Inflammatory macrophage treated with lipopolysaccharide for 4 hours (primary cell): ENCODE measurements around the gene ROR1.
"Not testable (repeated sequence)": the region's sequence is repeated elsewhere in the genome, so short reads cannot be mapped to it uniquely, and the experiment has no call there.

Source experiments
- DNase-seq: peaks from one replicate; pipeline ENCODE4 v3.0.0-alpha.2; 2020

ROR1 gene

GRCh38 chr1:64197076-64197475 lies 423.3 kb downstream of the ROR1 start:
- no peak for DNase-seq

DNA sequence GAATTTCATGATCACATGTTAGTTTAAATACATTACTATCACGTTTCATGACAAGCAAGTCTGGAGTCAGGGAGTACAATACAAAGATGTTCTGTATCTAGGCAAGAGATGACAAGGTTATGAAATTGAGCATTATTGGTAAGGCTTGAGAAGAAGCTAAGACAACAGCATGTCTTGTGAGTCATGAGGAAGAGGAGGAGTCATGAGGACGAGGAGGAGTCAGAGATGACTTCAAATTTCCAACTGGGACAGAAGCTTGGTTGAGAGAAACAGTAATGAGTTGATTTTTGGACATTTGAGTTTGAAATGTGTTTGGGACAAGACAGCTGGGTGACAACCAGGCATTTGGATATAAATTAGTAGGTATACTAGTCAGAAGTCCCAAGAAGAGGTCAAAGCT lies 425.3 kb downstream of the ROR1 start:
- peak; percentile 24 for DNase-seq

GRCh38 chr1:64200064-64200463 lies 426.2 kb downstream of the ROR1 start:
- DNase-seq, result no peak

- no peak for DNase-seq
Measured at GRCh38 chr1:64203420-64203819, 429.6 kb downstream of the ROR1 start, which contains the start of gene UBE2U. UBE2U (plus strand) TSS chr1:64203623; CDS start chr1:64204051, 428 bp downstream.

DNA sequence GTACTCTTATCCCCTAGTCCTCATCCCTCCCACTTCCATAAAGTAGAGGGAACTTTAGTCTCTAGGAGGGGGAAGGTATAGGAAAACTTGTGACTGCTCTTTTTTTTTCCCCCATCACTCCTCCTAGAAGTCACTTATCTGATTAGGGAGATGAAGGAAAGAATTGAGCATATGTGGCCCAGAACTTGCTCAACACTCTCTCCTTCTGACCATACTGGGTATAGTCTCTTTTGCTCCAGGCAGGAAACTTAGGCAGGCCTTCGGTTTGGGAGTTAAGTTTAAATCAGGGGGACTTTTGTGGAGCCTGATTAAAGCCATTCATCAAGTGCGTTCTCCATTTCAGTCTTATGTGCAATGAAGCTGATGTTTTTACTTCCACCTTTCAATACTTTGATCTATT lies 435.4 kb downstream of the ROR1 start:
- no peak for DNase-seq

GRCh38 chr1:64212031-64212430 lies 438.2 kb downstream of the ROR1 start:
- DNase-seq, result no peak

- DNase-seq, result no peak
Measured at GRCh38 chr1:64215576-64215975, 441.8 kb downstream of the ROR1 start.

DNA sequence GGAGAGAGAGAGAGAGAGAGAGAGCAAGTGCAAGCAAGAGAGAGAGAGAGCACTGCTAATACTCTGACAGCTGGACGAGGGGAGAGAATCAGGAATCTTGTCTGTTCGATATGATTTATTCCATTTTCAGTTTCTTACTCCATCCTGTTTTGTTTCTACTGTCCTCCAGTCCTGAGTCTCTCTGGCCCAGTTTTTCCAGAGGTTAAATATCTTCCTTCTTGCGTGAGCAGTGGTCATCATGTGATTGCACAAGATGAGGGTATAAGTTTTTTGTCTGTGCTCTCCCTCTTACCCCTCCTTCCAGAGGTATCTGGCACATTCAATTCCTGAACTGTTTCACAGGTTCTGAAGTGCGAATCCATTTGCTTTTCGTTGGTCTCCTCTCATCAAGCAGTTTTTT lies 446.4 kb downstream of the ROR1 start:
- no peak for DNase-seq

DNA sequence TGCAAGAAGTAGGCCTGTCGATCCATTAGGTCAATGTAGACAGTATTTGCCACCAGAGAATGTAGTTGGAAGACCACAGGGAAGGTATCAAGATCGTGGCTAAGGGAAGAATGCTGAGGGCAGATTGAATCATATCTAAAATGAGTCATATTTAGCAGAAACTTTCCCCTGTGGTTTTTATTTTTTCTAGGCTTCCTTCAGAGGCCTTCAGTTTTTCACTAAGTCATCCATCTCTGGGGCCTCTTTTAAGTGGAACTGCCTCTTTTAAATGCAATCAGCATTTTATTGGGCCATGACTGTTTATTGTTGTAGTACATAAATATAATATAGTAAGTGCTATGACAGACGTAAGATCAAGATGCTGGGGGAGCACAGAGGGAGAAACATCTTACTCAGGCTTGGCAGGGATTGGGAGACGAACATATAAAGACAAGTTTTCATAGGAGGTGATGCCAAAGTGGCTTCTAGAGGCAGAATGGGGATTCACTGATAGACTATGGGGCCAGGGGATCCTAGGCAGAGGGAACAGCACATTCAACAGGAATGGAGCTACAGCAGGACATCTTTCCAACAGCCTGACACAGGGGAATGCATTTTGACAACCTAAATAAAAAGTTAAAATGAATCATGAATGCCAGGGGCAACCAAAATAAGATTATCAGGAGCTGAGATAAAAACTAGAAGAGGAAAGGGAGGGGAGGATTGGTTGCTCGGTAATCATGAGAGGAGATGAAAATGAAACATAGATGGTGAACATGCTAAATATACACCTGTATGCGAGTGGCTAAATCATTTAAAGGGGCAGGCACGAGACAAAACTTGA lies 449.7 kb downstream of the ROR1 start:
- peak; percentile 12 for DNase-seq

DNA sequence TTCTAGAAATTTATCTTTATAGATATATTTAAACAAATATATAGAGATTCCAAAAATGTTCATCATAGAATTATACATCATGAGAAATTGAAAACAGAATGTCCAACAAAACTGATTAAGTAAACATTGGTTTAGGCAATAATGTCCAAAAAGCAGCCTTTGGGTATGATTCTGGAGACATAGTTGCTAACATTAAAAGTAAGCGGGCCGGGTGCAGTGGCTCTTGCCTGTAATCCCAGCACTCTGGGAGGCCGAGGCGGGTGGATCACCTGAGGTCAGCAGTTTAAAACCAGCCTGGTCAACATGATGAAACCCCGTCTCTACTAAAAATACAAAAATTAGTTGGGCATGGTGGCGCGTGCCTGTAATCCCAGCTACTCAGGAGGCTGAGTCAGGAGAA lies 450.4 kb downstream of the ROR1 start:
- not testable (repeated sequence) for DNase-seq

GRCh38 chr1:64228167-64228957 lies 454.5 kb downstream of the ROR1 start:
- no peak for DNase-seq

DNA sequence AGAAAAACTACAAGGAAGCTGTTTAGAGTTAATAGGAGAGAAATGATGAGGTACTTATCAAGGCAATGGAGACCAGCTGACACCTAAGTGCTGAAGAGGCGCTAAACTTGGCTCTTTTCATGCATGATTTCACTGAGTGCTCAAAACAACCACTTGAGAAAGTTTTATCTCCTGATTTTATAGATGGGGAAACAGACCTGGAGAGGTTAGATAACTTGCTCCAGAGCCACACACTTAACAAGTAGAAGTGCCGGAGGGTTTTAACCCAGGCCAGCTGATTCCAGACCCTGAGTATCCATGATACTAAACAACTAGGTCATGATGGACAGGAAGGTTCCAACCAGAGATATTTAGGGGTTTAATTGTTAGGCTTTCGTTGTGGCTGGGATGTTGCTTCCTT lies 455.5 kb downstream of the ROR1 start:
- DNase-seq, result no peak
